ENCODE data around the gene NUDT2.
"Not testable (repeated sequence)": the region's sequence is repeated elsewhere in the genome, so short reads cannot be mapped to it uniquely, and the experiment has no call there.

DNA sequence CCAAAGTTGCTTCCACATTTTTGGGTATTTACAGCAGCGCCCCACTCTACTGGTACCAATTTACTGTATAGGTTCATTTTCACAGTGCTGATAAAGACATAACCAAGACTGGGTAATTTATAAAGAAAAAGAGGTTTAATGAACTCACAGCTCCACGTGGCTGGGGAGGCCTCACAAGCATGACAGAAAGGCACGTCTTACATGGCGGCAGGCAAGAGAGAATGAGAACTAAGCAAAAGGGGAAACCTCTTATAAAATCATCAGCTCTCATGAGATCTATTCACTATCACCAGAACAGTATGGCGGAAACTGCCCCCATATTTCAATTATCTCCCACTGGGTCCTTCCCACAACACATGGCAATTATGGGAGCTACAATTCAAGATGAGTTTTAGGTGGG is 39.4 kb downstream of the NUDT2 start:
- TF ChIP-seq, protein P1, sequence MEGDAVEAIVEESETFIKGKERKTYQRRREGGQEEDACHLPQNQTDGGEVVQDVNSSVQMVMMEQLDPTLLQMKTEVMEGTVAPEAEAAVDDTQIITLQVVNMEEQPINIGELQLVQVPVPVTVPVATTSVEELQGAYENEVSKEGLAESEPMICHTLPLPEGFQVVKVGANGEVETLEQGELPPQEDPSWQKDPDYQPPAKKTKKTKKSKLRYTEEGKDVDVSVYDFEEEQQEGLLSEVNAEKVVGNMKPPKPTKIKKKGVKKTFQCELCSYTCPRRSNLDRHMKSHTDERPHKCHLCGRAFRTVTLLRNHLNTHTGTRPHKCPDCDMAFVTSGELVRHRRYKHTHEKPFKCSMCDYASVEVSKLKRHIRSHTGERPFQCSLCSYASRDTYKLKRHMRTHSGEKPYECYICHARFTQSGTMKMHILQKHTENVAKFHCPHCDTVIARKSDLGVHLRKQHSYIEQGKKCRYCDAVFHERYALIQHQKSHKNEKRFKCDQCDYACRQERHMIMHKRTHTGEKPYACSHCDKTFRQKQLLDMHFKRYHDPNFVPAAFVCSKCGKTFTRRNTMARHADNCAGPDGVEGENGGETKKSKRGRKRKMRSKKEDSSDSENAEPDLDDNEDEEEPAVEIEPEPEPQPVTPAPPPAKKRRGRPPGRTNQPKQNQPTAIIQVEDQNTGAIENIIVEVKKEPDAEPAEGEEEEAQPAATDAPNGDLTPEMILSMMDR (conservative IDR thresholded peaks at IDR 0.05 in 1 of 2, IDR thresholded peaks at IDR 0.05 in 1 of 2; ENCODE audit: low read depth in 1 of 2, low read length in 2 of 2): not testable (repeated sequence)
- not testable (repeated sequence) for TF ChIP-seq EZH2 (IDR thresholded peaks at IDR 0.05; ENCODE audit: low read length, missing control alignments)

All from fibroblast of lung (primary cell).